IMR-90 (cell line): ENCODE measurements around the gene AKAP13. TPM values are rescaled to one million over a fixed set of nuclear protein-coding genes. Genes with fewer than 3 reads are reported as not detected.
A peak's percentile ranks its signal among the peaks of the same experiment; 100 is the strongest.

Source experiments
- ATAC-seq: fragments of 200-7000 bp; cut with Tn5 transposase; 2 replicates; pipeline ENCODE4 v1.9.1; 2020; ENCODE audit warnings: low read depth, mild to moderate bottlenecking, moderate library complexity
- BruUV-seq: library from RNA; stranded (reverse); fragments of 400-500 nt; replicated peaks from 2 replicates; lab custom pipeline; 2021; lab: Mats Ljungman, UMichigan
- CTCF ChIA-PET: fragments of 300-600 bp; formaldehyde crosslinking; extraction: SDS; loops from one replicate; lab custom pipeline; 2021; ENCODE audit warnings: antibody characterized with exemption; lab: Yijun Ruan, JAX
- POLR2A ChIA-PET: fragments of 300-600 bp; sonication (Branson Sonifier 250); formaldehyde crosslinking; loops from one replicate; lab custom pipeline; 2022; ENCODE audit warnings: antibody characterized with exemption; ENCODE audit not compliant: unreplicated experiment; lab: Charles Lee
- DNase-seq: peaks from one replicate; pipeline ENCODE4 v3.0.0; 2013
- H2AFZ ChIP-seq: replicated peaks from 2 replicates; pipeline ENCODE3; 2013; ENCODE audit warnings: low read length, mild to moderate bottlenecking; ENCODE audit not compliant: poor library complexity
- H2AK5ac ChIP-seq: 2 replicates; pipeline ENCODE4 v1.6.1; 2013; ENCODE audit warnings: low read depth, low read length, inconsistent platforms
- H2AK9ac ChIP-seq: replicated peaks from 2 replicates; pipeline ENCODE3; 2013; ENCODE audit warnings: mild to moderate bottlenecking, low read depth, low read length, moderate library complexity; ENCODE audit not compliant: poor library complexity
- H2BK120ac ChIP-seq: 2 replicates; pipeline ENCODE4 v1.6.1; 2013; ENCODE audit warnings: low read depth, low read length, inconsistent platforms
- H2BK15ac ChIP-seq: 3 replicates; pipeline ENCODE4 v1.6.1; 2013; ENCODE audit warnings: low read depth, low read length, inconsistent platforms
- H2BK20ac ChIP-seq: 2 replicates; pipeline ENCODE4 v1.6.1; 2013; ENCODE audit warnings: low read depth, mild to moderate bottlenecking, inconsistent platforms, low read length, moderate library complexity
- H2BK5ac ChIP-seq: 2 replicates; pipeline ENCODE4 v1.6.1; 2013; ENCODE audit warnings: mild to moderate bottlenecking, low read depth, low read length, inconsistent platforms; ENCODE audit not compliant: poor library complexity, severe bottlenecking
- H3K14ac ChIP-seq: replicated peaks from 2 replicates; pipeline ENCODE4 v1.6.1; 2013; ENCODE audit warnings: low read depth, low read length, inconsistent platforms
- H3K18ac ChIP-seq: 2 replicates; pipeline ENCODE4 v1.6.1; 2013; ENCODE audit warnings: low read depth, low read length, control low read depth
- H3K23ac ChIP-seq: 2 replicates; pipeline ENCODE4 v1.6.1; 2013; ENCODE audit warnings: low read depth, low read length, inconsistent platforms
- H3K27ac ChIP-seq: 2 replicates; pipeline ENCODE4 v1.5.1; 2013; ENCODE audit warnings: mild to moderate bottlenecking, control low read depth, low read length; ENCODE audit not compliant: insufficient read depth
- H3K27me3 ChIP-seq: 2 replicates; pipeline ENCODE4 v1.6.1; 2013; ENCODE audit warnings: low read length; ENCODE audit not compliant: control insufficient read depth, insufficient read depth
- H3K36me3 ChIP-seq: 2 replicates; pipeline ENCODE4 v1.6.1; 2013; ENCODE audit warnings: low read length, mixed read lengths; ENCODE audit not compliant: control insufficient read depth, insufficient read depth
- H3K4ac ChIP-seq: 2 replicates; pipeline ENCODE4 v1.6.1; 2013; ENCODE audit warnings: low read depth, low read length, inconsistent platforms
- H3K4me1 ChIP-seq: 2 replicates; pipeline ENCODE4 v1.6.1; 2013; ENCODE audit warnings: low read length, mixed read lengths; ENCODE audit not compliant: control insufficient read depth, insufficient read depth
- H3K4me2 ChIP-seq: 2 replicates; pipeline ENCODE4 v1.6.1; 2013; ENCODE audit warnings: low read depth, mild to moderate bottlenecking, control low read depth, low read length, moderate library complexity
- H3K4me3 ChIP-seq: 2 replicates; pipeline ENCODE4 v1.5.1; 2013; ENCODE audit warnings: low read depth, mild to moderate bottlenecking, control low read depth, low read length, moderate library complexity; ENCODE audit not compliant: insufficient read depth
- H3K56ac ChIP-seq: 2 replicates; pipeline ENCODE4 v1.6.1; 2013; ENCODE audit warnings: low read length, inconsistent platforms; ENCODE audit not compliant: insufficient read depth; ENCODE audit errors: extremely low read depth
- H3K79me1 ChIP-seq, 2 experiments: 2 replicates each; pipeline ENCODE4 v1.6.1; 2013; ENCODE audit warnings: low read length in 2 of 2, inconsistent platforms in 1 of 2, low read depth in 1 of 2
- H3K9ac ChIP-seq: 2 replicates; pipeline ENCODE4 v1.6.1; 2013; ENCODE audit warnings: low read depth, low read length, control low read depth
- H3K9me1 ChIP-seq: 2 replicates; pipeline ENCODE4 v1.6.1; 2013; ENCODE audit warnings: low read length, inconsistent platforms; ENCODE audit not compliant: insufficient read depth
- H3K9me3 ChIP-seq: 2 replicates; pipeline ENCODE4 v1.6.1; 2013; ENCODE audit warnings: low read length; ENCODE audit not compliant: control insufficient read depth, insufficient read depth
- H4K20me1 ChIP-seq: 2 replicates; pipeline ENCODE4 v1.6.1; 2013; ENCODE audit warnings: low read length, inconsistent platforms; ENCODE audit not compliant: insufficient read depth
- H4K5ac ChIP-seq: 2 replicates; pipeline ENCODE4 v1.6.1; 2013; ENCODE audit warnings: mild to moderate bottlenecking, low read depth, low read length, control low read depth
- H4K8ac ChIP-seq, 2 experiments: 2 replicates each; pipeline ENCODE4 v1.6.1; 2013; ENCODE audit warnings: low read depth in 2 of 2, low read length in 2 of 2, control low read depth in 1 of 2, inconsistent platforms in 1 of 2
- H4K91ac ChIP-seq: 2 replicates; pipeline ENCODE4 v1.6.1; 2013; ENCODE audit warnings: low read depth, low read length, inconsistent platforms; ENCODE audit not compliant: insufficient read depth
- CEBPB ChIP-seq: IDR thresholded peaks from 2 replicates; pipeline ENCODE4 v1.6.1; 2012; ENCODE audit warnings: low read depth, low read length, improper control_type of control experiment
- RAD21 ChIP-seq: IDR thresholded peaks from 2 replicates; pipeline ENCODE4 v1.6.1; 2012; ENCODE audit warnings: low read length, improper control_type of control experiment
- WGBS, 2 experiments: methylation state at CpG; one replicate each; pipeline versions ENCODE4 v1.1.5 to v1.1.7; 2013; ENCODE audit warnings: missing lambda C conversion rate in 2 of 2; ENCODE audit not compliant: insufficient read length in 1 of 2; ENCODE audit errors: extremely low coverage in 2 of 2; 5-methylcytosine and 5-hydroxymethylcytosine counted together
- dilution Hi-C: fragments of 300-500 bp; cut with HindIII; formaldehyde crosslinking; loops from one replicate; pipeline ENCODE4 v1.14.3; 2018; ENCODE audit warnings: low sequenced_read_pairs; ENCODE audit not compliant: unreplicated experiment
- in situ Hi-C: fragments of 300-500 bp; cut with MboI; formaldehyde crosslinking; loops from 3 replicates; pipeline ENCODE4 v1.14.3; 2019; ENCODE audit warnings: low sequenced_read_pairs, inconsistent platforms, mixed read lengths
- intact Hi-C: fragments of 100-400 bp; cut with micrococcal nuclease; formaldehyde crosslinking; loops from 2 replicates; pipeline ENCODE4 v1.10.0; 2022
- polyA plus RNA-seq, 3 experiments: library from polyadenylated mRNA; depleted of rRNA; stranded (reverse); fragments of >200 nt; gene quantifications; 2 replicates each; pipeline ENCODE4 v1.2.3, GENCODE V29; 2012; ENCODE audit warnings: low replicate concordance in 1 of 3
- total RNA-seq: library from RNA; depleted of rRNA; stranded (reverse); fragments of >200 nt; gene quantifications from 2 replicates; pipeline ENCODE4 v1.2.3, GENCODE V29; 2012

AKAP13 gene
- total and polyA plus RNA-seq, 2 of the 4 experiments (the other 2 are of a cell fraction): 10.4 to 46.4 TPM

DNA sequence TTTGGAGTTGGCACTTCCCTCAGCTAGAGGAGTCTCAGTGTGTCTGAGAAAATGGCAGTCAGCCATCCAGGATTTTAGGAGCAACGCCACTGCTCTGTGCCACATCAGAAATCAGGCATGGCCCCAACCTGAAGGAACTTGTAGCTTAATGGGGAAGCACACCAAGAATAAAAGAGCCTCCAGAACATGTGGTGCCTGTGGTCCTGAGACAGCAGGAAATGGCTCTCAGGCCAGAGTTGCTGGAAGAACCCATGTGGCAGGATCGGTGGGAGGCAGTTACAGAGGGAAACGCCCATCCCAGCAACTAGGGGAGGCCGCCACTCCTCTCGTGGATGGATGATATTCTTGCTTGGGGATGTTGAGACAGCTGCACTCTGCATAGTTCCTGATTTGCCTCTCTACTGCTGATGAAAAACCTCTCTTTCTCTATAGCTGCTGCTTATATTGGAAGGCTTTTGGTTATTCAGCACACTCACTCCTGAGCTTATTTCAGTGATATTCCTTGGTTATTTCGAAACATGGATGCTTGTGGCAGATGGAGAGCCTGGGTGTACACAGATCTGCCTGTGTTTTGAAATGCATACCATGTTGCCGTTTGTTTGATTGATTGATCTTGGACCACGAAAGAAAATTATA lies 361.9 kb downstream of the AKAP13 start:
- Histone ChIP-seq H4K5ac (no peak overlapping the region), H3K56ac (no peak overlapping the region), H3K9me1 (no peaks in the 10 kb centered on the region; the same call in 1 of the 2 replicates), H2BK5ac (no peak overlapping the region), H3K9me3 (no peaks in the 10 kb centered on the region), H2AK9ac (no peak overlapping the region), H4K8ac (no peak overlapping the region), H2BK20ac (no peak overlapping the region), H3K4me3 (no peak overlapping the region), H4K91ac (no peak overlapping the region), H2BK15ac (no peak overlapping the region), H3K4me2 (no peak overlapping the region; the same call in 1 of the 2 replicates), H2BK120ac (no peak overlapping the region), H2AK5ac (no peak overlapping the region), H3K18ac (no peak overlapping the region), H3K4me1 (peaks cover 4% of the 10 kb centered on the region; the same call in 1 of the 2 replicates), H3K79me1 (peaks cover 0 to 5% of the 10 kb centered on the region in 2 experiments; a peak in 1 of 4 replicates), H3K23ac (no peak overlapping the region), H3K14ac (no peak overlapping the region), H4K20me1 (no peaks in the 10 kb centered on the region; the same call in 1 of the 2 replicates), H3K27ac (peak overlapping the region; percentile 57; the same call in 1 of the 2 replicates), H3K27me3 (no peaks in the 10 kb centered on the region), H3K4ac (no peak overlapping the region), H2AFZ (no peak overlapping the region), H3K9ac (no peak overlapping the region), H3K36me3 (peaks cover 40% of the 10 kb centered on the region)
- ChIA-PET POLR2A (no interaction called here), CTCF (interaction anchor here (0.8 to 1.0 kb wide), 4 partner anchors 10 to 99 kb away, joined by 3 read pairs; no protein-coding TSS in a partner anchor)
- in situ Hi-C loops: no loop called here
- BruUV-seq: no TSS peak
- dilution Hi-C loops: no loop called here
- TF ChIP-seq RAD21 (no peak), CEBPB (peak; percentile 44)
- 0% methylated on average over 1 of the region's 8 CpGs; no CpG with 5 or more reads in 1 of the 2 experiments for WGBS, 2 experiments
- intact Hi-C loops: loop anchor here (5.0 kb wide), 1 partner anchor 50 kb away; the partner anchor contains the start of gene KLHL25
- DNase-seq (peak; percentile 66), ATAC-seq (peak; percentile 86)
